DLD1 (cell line): ENCODE measurements around the gene ORMDL1.

Source experiments
- in situ Hi-C: cut with HindIII; loops from 2 replicates; pipeline ENCODE4 v1.10.0; 2017; ENCODE audit warnings: low sequenced_read_pairs

Gene ORMDL1

DNA sequence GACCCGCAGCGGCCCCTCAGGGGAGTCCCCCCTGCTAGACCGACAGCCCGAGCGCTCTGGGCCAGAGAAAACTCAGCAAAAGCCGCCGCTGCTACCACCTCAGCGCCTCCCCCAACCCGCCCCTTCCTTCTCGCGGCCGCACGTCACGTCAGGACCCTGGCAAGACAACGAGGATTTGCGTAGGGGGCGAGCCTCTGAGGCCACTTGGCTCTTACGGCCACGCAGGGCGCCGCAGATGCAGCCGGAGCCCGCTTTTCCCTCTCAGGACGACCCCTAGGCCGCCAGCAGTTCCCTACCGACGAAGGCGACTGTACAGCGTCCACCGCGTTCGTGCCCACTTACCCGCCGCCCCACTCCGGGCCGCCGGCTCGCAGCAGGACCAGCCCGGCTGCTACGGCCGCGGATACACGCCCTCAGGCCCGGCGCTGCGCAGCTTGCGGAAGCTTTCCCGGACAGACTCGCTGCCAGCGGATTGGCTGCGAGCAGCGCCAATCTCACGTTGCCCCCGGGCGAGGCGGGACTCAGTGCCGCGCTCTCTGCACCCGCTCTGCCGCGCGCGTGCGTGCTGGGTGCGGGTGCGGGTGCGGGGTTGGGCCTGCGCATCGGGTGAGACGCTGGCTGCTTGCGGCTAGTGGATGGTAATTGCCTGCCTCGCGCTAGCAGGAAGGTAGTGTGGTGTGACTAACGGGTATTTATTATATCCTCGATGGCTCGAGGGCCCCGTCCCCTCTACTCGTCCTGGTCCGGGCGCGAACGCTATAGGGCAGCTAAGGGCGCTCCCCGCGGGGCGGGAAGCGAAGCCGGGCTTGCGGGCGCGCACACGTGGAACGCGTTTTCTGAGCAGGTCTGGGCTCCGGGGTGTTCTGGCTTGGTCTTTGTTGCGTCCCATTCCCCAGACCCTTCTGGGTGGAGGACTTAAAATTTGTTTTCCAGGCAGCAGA is at the start of gene ORMDL1, which contains the start of gene PMS1:
Gene ORMDL1, minus strand, starts transcription at position 413 of the 941 bp plus-strand sequence. CDS start 1,744 bp downstream, outside the sequence.
Gene PMS1, plus strand, starts transcription at position 524 of the 941 bp plus-strand sequence. CDS start 7,360 bp downstream, outside the sequence.
- in situ Hi-C loops, result no loop called here

DNA sequence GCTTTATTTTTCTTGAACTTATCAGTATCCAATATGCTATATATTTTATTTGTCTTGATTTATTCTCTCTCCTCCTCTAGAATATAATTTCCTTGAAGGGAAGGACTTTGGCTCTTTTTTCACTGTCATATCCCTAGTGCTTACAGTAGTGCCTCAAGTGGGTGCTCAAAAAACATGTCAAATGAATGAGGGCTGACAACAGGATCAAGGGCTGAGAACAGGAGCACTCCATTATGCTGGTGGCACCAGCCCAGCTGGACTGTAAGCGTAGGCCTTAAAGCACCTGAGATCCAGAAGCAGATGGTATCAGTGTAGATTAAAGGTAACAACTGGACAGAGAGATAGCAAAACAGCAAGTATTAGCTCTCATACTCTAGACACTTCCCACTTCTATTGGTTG is 46.4 kb upstream of the ORMDL1 start:
- in situ Hi-C loops, result no loop called here

- in situ Hi-C loops, result no loop called here
Observed at GRCh38 chr2:189829102-189829833, 45.1 kb upstream of the ORMDL1 start.

- in situ Hi-C loops, result no loop called here
Observed at GRCh38 chr2:189826039-189826438, 41.9 kb upstream of the ORMDL1 start.

GRCh38 chr2:189824694-189825396 is 40.7 kb upstream of the ORMDL1 start:
- in situ Hi-C loops, result no loop called here

- in situ Hi-C loops, result no loop called here
Observed at GRCh38 chr2:189821953-189822748, 38.0 kb upstream of the ORMDL1 start.

DNA sequence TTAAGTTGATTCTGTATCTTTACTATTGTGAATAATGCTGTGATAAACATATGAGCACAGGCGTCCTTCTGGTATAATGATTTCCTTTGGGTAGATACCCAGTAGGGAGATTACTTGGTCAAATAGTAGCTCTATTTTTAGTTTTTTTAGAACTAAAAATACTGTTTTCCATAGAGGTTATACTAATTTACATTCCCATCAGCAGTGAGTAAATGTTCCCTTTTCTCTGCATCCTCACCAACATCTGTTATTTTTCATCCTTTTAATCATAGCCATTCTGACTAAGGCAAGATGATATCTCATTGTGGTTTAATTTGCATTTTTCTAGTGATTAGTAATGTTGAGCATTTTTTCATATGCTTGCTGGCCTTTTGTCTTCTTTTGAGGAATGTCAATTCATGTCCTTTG is 35.2 kb upstream of the ORMDL1 start:
- in situ Hi-C loops, result no loop called here

GRCh38 chr2:189818249-189819038 is 34.3 kb upstream of the ORMDL1 start:
- in situ Hi-C loops, result no loop called here

- in situ Hi-C loops, result no loop called here
Observed at GRCh38 chr2:189803431-189803830, 19.3 kb upstream of the ORMDL1 start.

DNA sequence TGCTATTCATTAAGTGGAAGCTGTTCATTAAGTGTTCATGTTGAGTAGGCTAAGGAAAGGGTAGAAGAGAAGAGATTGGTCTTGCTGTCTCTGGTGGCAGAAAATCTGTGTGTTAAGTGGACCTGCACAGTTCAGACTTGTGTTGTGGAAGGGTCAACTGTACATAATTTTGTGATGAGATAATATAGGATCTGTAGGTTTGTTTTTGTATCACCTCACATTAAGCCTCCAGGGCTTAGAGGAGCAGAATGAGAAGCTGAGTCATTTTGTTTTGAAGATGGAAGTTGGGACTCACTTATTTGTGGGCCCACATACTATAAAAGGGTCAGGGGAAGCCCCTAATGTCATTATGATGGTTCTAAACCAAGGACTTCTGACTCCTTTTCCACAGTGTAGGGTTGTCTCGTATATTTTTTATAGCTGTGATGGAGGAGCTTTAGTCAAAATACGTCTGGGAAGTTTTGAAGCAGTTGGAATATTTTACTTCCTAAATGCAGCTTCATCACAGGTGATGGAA is 18.3 kb upstream of the ORMDL1 start:
- in situ Hi-C loops, result no loop called here

DNA sequence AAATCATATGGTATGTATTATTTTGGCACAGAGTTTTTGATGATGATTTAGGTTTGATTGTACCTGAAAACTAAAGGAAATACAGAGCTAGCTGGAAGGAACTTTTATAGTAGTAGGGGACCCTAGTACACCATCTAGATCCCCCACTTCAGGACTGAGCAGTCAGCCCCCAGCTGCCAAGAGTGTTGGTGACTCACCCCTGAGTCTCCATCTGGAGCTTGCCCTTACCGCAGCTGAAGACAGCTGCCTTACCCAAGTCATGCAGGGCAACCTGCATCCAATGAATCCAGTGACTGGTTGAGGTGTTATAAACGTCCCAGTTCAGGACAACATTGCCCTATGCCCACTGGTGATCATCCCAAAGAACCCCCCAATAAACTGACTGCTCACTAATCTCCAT is 15.4 kb upstream of the ORMDL1 start:
- in situ Hi-C loops, result no loop called here

GRCh38 chr2:189799030-189799331 is 14.8 kb upstream of the ORMDL1 start:
- in situ Hi-C loops, result no loop called here

DNA sequence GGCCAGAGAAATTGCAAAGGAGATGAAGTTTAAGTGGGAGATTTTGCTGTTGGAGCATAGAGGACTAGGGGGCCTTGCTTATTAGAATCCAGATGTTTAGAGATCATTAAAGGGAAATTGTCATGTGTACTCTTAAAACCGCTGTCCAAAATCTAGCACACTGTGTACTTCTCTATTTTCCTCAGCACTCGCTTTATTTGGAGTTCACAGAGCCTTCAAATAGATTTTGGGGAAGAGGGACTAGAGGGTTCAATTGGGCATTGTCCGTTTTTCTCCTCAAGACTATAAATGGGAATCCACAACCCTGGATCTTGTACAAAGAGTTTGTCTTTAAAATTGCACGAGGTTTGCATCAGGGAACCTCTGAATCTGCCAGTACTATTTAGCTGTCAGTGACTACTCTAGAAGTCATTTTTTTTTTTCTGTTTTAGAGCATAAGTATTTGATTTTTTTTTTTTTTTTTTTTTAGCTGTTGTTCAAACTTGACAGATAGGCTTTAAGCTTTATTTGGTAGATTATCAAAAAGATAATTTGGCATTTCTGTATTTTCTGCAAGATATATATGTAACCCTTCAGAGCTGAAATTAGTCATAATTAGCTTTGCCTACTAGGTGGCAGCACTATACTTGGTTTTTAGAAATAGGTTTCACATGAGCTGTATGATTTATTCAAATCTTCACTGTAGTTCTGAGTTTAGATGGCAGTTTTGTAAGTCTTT is 14.3 kb upstream of the ORMDL1 start:
- in situ Hi-C loops, result no loop called here

DNA sequence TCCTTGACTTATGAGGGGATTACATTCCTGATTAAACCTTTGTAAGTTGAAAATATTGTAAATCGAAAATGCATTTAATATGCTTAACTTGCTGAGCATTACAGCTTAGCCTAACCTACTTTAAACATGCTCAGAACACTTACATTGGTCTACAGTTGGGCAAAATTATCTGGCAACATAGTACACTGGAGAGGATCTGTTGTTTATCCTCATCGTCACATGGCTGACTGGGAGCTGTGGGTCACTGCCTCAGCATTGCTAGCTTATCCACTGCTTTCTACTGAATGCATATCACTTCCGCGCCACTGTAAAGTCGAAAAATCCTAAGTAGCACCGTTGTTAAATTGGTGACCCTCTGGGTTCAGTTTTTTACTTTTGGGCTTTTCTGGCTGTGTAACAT is 13.8 kb upstream of the ORMDL1 start:
- in situ Hi-C loops, result no loop called here

GRCh38 chr2:189794310-189794709 is 10.2 kb upstream of the ORMDL1 start:
- in situ Hi-C loops, result no loop called here

DNA sequence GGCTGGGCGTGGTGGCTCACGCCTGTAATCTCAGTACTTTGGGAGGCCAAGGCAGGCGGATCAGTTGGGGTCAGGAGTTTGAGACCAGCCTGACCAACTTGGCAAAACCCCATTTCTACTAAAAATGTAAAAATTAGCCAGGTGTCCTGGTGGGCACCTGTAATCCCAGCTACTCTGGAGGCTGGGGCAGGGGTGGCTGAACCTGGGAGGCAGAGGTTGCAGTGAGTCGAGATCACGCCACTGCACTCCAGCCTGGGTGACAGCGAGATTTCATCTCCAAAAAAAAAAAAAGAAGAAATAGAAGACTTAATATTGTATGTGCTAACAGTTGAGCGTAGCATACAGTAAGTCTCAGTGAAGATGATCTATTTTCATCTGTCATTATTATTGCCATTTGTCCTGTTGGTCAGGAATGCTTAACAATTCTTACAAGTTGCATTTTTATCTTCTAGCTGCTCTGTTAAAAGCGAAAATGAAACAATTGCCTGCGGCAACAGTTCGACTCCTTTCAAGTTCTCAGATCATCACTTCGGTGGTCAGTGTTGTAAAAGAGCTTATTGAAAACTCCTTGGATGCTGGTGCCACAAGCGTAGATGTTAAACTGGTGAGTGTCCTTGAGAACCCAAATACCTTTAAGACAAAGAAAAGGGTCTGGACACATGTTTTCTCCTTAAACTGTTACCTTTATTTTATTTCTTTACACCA is 7.4 kb upstream of the ORMDL1 start:
- in situ Hi-C loops, result no loop called here

DNA sequence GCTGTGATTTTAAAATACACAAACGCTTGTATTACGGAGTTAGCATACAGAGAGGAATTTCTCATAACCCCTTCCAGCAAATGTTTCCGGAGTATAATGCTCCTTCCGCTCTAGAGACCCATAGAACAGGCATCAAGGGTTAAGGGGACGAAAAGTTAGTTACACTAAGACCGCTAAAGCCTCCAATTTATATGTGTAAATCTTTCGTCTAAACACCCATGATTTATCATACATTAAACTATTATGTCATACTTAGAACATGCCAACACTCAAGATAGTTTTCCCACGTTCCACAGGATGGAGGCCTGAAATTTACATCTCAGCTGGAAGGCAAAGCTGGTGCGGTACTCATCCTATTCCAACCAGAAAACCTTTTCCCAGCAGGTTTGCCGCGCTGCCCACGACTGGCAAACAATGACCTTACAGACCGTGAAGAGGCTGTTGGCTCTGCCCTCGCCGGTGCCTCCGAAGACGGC is 650 bp downstream of the ORMDL1 start:
- in situ Hi-C loops, result no loop called here

DNA sequence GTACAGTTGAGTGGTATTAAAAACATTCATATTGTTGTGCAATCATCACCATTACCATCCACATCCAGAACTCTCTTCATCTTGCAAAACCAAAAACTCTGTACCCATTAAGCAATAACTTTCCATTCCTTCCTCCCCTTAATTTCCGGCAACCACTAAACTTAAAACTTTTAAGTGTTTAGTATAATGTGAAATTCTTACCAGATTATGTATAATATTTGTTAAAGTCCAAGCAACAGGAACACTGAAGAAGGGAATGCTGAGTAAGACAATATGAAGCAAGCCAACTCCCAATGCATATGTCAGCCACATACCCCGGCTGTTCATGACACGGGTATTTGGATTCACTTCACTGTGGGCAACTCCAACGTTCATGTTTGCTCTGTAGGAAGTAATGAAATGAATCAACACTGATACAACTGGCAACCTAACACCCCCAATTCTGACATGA is 1.9 kb downstream of the ORMDL1 start:
- in situ Hi-C loops, result no loop called here
